D341Med (cell line): ENCODE results near the gene GZF1.

Experiments used
- DNase-seq: peaks from one replicate; pipeline ENCODE4 v3.0.0; 2012; ENCODE audit warnings: low spot score

The GZF1 gene

DNA sequence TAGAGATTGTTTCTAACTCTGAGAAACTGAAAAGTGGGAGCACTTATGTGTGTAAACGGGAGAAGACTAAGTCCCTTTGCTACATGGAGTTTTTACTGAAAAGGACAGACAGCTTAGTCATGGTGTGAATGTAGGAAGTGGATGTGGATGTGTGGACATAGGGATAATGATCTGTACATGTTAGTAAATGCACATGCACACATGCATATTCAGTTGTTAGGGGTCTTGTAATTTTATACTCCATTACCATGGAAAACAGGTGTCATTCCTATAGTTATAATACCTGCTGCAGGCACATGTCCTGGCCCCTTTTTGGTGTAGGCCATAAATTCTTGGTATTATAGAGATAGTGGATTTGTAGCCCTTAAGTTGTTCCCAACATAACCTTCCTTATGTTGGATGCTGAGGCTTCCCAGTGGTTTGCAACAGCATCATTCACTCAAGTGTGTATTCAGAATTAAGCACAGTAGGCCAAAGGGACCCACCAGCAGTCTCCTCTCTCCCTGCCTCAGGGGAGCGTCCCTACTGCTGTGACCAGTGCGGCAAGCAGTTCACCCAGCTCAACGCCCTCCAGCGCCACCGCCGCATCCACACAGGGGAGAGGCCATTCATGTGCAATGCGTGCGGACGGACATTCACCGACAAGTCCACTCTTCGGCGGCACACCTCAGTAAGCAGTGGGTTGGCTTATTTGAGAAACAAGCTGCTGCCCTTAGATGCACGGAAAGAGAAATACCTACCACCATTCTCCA lies 7.3 kb downstream of the GZF1 start:
- DNase-seq = no peak

DNA sequence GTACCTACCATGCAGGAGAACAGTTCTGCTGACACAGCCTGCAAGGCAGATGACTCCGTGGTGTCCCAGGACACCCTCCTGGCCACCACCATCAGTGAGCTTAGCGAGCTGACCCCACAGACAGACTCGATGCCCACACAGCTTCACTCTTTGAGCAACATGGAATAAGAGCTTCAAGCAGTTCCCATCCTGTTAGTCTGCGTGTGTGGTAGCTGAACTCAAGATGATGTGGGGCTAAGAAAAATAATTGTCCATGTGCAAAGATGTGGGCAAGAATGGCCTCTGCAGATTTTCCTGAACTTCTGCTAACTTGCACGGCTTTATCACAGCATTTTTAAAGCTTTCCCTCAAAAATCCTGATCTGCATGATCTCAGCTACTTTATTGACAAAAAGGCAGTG lies 8.3 kb downstream of the GZF1 start:
- no peak for DNase-seq

DNA sequence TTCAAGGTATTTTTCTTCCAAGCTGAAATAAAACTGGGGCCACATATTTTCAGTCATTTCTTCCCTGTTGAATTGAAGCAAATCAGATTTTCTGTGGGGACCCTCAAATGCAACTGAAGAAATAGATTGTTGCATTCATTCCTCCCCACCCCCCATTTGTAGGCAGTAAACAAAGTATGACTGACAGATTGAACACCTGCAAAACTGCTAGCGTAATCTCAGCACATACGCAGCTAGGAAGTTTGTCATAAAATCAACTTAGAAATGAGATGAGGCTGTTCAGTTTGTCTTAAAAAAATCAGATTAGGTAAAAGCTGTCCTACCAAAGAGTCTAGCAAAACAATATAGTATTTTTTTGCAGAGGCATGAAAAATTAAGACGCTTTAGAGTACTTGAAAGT lies 8.9 kb downstream of the GZF1 start:
- DNase-seq = no peak

DNA sequence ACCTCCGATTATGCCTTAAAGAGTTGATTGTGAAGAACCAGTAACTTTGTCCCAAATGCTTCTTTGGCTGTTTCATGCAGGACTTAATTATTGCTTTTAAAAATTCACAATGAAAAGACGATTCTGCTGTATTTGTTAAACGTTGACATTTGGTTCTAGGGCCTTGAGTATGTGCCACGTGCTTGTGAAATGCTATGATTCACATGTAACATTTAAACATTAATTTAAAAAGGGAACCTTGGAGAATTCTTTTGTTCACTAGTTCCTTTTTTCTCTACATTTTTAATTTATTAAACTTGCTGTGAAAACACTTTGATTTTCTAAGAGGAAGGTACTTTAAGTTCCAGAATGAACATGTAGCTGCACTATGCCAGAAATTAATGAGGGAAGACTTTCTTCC lies 9.5 kb downstream of the GZF1 start:
- no peak for DNase-seq

DNA sequence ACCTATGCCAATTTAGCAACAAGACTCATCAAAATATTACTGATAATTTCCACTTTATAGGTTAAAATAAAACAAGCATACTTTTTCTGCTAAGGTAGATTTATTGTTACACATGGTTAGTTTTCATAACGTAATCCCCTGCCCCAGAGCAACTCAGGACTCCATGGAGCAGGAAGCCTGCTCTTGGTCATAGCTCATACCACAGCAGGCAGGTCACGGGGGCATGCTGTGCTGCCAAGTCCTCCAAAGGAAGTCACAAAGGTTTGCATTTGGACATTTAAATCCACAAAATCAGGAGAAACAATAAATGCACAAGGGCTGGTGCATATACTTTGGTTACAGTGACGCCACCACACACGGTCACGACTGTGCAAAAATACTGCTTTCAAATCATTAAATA lies 12.5 kb downstream of the GZF1 start:
- DNase-seq = no peak

DNA sequence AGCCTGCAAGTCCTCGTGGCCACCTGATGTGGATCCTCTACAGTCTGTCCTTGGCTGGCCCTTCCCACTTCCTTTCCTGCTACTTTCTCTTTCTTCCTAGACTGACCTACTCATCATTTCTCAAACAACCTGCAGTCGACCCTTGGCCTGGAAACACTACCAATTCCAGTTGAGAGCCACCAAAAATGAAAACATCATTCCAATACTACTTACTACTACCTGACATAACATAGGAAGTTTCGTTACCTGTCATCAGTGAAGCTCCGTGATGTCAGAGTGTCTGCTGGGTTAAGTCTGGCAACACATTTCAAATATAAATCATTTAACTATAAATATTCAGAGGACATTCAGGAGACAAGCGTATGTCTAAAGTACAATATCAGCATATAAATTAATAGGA lies 13.8 kb downstream of the GZF1 start:
- no peak for DNase-seq

DNA sequence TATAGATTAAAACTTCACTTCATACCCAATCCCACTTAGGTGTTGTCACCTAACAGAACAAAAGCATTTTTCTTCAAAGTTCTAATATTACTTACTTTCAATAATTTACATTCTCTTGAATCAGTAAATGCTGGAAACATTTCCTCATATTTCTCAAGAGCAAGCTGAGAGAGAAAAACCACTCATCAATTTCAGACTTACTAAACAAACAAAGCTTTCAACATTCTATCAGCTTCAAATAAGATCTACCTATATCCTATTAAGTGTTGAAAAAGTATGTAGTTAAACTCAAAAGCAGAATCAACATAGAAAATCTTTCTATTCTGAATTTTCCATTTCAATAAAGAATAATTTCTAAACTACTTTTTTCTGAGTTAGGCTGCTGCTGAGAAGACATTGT lies 17.8 kb downstream of the GZF1 start:
- no peak for DNase-seq

DNA sequence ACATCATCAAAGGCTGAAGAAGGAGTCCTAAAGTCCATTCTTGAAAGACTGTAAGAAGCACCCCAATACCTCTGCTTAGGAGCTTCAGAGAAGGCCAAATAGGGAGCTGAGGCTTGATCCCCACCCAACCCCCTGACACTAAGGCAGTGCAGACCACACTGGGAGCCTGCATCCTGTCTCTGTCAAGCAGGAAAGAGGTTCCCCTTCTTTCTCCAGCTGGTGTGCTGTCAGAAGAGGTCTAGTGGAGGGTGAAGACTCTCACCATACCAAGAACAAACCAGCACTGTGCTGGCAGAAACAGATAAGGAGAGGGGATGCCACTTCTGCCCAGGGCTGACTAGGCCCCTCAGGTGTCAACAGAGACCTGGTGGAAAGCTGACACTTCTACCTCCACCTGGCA lies 19.9 kb downstream of the GZF1 start:
- no peak for DNase-seq

DNA sequence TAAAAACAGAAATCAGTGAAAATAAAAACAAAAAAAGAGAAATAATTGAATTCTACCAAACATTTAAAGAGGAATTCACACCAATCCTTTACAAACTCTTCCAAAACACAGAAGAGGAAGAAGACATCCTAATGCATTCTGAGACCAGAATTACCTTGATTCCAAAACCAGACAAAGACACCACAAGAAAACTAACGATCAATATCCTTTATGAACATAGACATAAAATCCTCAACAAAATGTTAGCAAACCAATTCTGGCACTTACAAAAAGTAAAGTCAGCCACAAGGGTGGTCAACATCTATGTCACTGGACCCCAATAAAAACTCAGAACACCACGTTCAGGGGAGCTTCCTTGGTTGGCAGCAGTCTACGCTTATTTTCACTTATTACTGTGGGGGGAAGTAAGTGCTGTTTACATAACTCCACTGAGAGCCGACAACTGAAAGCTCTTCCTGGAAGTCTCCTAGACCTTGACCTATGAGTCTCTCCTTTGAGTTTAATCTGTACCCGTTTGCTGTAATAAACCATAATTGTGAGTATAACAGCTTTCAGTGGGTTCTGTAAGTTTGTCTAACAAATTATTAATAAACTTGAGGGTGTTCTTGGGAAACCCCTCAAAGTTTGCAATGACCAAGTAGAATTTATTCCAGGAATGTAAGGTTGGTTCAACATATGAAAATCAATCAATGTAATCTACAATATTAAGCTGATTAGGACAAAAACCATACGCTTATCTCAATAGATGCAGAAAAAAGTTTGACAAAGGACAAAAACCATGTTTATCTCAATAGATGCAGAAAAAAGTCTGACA lies 24.5 kb downstream of the GZF1 start:
- no peak for DNase-seq

DNA sequence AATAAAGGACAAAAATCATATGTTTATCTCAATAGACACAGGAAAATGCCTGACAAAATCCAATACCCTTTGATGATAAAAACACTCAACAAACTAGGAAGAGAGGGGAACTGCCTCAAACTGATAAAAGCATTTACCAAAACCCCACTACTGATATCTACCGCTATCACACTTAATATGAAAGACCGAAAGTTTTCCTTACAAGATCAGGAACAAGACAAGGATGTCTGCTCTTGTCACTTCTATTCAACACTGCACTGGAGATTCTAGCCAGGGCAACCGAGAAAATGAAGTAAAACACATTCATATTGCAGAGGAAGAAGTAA lies 25.1 kb downstream of the GZF1 start:
- DNase-seq = no peak

DNA sequence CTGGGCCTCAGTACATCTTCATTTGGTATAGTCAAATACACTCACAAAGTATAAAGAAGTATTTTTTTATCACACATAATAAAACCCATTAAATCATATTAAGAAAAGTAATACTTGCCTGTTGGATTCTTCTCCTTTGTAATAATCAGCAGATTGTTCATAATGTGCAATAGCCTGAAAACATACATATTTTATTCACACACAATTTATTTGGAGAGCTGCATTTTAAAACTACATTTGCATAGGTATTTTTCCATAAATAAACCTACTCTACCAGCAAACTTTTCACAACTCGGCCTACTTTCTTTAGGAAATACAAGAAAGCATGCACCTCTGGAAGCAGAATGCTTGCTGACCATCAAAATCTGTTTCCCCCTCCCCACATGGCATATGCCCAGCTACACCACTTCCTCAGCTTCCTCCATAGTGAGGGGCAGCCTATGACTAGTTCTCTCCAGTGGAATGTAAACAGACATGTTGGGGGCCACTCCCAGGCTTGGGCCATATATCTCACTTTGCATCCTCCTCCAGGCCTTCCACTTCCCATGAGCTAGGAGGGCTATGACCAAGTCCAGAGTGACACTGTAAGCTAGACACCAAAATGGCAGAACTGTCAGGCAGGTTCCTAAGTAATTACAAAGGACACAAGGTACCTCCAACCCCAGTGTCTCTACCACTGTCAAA lies 28.3 kb downstream of the GZF1 start:
- no peak for DNase-seq

DNA sequence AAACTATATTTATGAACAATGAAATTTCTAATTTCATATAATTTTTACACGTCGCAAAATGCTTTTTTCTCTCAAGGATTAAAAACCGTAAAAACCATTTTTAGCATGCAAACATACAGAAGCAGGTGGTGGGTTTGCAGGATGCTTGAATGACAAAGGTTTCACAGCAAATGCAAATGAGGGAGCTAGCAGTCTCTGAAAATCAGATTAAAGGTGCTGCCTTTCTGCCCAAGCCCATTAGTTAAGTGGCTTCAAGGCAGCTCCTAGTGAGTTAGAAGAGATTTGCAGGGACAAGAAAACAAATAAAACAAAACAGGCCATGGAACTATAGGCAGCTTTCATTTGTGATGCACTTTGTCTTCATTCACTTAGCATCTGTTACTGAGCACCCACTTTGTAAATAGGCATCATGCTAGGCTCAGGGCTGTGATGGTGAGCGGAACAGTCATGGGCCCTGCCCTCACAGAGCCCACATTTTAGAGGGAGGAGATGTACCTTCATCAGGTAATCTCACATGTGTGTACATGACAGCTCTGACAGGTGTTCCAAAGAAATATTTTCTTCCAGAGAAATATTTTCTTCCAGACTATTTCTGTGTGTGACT lies 29.8 kb downstream of the GZF1 start:
- DNase-seq = no peak

DNA sequence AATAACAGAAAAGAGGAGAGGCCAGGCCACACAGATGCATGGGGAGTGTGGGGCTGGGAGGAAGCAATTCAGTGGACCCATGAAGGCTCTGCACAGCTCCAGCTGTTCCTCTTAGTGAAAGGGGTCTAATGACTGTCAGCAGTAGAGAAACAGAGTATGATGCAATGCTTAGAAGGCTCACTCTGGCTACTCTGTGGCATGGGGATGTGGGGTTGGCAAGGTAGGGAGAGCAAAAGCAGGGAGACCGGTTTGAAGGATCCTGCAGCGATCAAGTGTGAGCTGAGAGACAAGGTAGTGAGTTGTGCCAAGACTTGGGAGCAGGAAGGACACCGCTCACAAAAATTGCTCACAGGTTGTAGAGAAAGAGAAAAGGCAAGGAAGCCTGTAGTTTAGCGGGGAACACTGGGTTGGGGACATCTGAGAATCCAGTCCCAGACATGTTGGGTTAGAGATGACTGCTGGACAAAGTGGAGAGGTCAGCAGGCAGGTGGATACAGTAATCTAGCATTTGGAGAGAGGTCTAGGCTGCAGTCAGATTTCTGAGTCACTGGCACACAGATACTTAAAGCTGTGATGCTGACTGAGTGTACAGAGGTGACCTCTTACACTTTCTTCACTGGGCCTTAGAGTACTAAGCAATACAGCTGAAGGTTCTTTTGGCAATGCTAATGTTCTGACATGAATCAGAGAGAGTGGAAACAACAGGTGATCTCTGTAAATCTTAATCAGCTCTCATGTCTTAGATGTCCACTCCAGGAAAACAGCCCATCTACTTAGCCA lies 32.2 kb downstream of the GZF1 start:
- DNase-seq = no peak

DNA sequence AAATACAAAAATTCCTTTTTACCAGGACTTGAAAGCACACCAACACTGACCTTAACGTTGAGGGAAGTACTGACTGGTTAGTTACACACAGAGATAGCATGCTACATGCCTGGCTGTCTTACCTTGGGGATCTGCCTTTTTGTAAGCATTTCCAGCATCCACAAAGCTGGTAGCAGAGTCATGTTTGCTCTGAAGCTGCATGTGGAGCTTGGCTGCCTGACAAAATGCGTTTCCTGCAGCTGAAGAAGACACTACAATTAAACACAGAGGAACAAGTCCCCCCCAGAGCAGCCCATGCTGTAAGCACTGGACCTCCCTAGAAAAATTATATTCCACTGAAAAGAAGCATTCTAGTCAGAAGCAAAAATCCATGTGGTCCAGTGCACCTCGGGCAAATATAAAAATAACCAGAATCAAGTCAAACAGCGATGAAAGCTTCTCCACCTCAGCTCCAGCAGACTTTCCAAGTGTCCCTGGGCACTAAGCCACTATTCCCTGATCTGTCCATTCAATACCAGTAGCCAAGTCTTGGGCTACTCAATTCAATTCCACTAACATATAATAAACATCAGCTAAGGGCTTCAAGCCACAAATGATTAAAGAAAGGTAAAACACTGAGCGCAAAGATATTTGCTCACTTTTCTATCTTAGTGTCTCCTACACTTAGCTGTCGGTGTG lies 35.1 kb downstream of the GZF1 start:
- no peak for DNase-seq

DNA sequence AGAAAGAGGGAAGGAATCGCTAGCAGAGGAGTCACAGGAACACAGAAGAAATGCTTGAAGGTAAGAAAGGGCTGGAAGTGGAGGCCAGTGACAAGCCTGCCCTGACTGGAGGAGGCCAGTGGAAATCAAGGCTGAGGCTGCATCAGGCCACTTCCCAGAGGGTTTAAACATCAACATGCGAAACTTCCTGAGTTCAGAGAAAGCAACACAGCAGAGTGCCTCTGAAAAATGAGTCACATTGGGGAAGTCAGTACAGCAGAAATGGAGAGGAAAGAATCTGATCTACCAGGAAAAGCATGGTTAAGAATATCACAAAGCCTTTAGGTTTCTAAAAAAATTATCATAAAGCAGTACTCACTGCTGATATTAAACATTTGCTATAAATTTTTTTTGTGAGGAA lies 36.0 kb downstream of the GZF1 start:
- DNase-seq = no peak

DNA sequence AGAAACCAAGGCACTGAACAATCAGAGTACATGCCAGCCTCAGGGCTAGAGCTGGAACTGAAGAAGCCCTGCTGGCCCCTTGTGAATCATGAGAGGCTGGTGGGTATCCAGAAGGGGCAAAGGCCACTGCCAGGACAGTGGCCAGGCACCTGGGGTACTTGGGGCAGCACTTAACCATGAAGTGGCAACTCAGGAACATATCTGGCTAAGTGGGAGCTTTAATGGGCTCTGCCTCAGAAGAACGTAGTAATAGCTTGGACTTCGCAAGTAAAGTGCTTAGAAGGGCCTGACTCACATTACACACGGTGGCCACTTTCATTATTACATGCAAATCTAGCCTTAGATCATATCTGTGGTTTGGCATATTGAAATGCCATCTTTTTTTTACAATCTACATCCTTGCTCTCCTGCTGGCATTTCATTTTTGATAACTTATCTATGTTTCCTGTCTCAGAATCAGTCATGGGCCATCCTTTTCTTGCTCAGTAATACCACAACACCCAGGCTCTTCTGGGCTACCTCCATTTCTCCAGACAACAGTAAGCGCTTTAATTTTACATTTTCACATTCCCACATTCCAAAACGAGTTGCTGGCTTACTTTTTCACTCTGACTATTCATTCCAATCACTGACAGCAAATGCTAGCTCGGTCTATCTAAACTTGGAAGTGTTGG lies 37.7 kb downstream of the GZF1 start:
- DNase-seq = no peak

DNA sequence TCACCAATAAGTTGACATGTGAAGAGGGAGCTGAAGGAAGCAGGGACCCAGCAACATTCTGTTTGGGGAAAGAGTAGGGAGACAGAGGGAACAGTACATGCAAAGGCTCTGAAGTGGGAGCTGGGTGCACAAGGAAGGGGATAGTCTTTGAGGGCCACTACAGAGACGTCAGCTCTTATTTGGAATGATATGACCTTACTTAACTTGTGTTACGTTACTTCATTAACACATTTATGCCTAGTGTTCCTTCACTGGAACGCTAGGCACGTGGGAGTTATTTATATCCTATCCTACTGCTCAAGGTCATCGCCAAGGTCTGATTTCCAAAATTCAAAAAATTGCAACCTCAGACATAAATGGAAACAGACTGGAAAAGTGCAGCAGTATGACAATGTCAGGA lies 39.1 kb downstream of the GZF1 start:
- DNase-seq = no peak

DNA sequence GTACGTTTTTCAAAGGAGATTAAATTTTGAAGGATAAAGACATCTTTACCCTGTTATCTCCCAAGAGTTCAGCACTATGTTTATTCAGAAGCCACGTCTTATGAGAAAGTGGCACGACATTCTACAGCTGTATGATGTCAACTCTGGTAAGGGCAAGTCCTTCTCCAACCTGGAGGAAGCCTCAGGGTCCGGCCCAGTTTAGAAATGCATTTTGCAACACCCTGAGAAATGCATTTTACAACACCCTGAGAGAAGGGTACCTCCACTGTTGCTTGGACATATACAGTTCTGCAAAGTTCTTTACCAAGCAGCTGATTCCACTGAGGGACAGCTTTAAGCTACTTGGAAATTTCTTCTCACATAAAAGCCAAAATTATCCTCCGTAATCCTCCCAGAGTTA lies 41.8 kb downstream of the GZF1 start:
- DNase-seq = no peak

DNA sequence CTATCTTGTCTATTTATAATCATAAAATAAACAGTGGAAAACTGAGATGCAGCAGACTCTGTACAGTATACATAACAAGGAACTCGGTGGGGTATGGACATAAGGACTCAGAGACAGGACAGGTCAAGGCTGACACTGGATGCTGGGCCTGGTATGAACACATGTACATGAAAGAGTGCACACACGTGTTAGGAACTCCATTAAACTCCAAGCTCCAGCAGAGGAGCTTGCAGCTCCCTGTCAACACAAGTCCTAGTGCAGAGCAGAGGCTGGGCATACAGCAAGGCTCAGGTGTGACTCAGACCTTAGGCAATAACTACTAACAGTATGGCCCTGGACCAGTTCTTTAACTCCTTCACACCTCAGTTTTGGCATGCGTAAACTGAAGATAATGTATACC lies 42.2 kb downstream of the GZF1 start:
- DNase-seq = no peak

DNA sequence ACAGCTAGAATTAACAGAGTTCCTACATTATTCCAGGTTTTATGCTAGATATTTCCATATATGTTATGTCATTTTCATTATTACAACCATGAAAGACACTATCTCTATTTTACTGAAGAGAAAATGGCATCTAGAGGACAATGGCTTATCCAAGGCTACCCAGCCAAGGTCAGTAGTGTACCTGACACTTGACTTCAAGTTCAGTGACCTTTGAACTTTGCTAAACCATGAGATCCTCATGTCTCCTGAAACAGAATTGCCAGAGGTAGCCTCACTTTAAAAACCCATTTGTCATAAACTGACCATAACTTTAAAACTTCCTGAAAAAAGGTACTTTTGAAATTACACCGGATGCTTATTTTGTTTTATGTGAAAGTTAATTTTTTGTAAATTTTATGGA lies 44.9 kb downstream of the GZF1 start:
- no peak for DNase-seq
